ENCODE data around the gene GTF2A2. TPM values are rescaled to one million over a fixed set of nuclear protein-coding genes. Genes with fewer than 3 reads are reported as not detected.

GTF2A2 gene
- polyA plus RNA-seq, 1 experiment = 10.8 TPM

GRCh38 chr15:59680346-59680745 lies 23.0 kb upstream of the GTF2A2 start:
- ChIA-PET POLR2A (no interaction called here), CTCF (interaction anchor here (1.0 to 1.3 kb wide), 3 partner anchors 10 to 20 kb away, joined by 3 to 4 read pairs (median 4); no protein-coding TSS in a partner anchor)
- Histone ChIP-seq H3K36me3 (ENCODE audit: control insufficient read depth, insufficient read depth, low read length) (peaks cover 13% of the 10 kb centered on the region), H3K27me3 (ENCODE audit: control insufficient read depth, insufficient read depth, low read length) (no peaks in the 10 kb centered on the region), H3K4me3 (ENCODE audit: low read depth, low read length) (no peak overlapping the region)
- no peak for TF ChIP-seq CTCF (IDR thresholded peaks at IDR 0.05; ENCODE audit: insufficient read depth, low read depth, low read length)
- DNase-seq (ENCODE audit: low read depth) = no peak

GRCh38 chr15:59678620-59679019 lies 21.3 kb upstream of the GTF2A2 start:
- Histone ChIP-seq H3K4me3 (ENCODE audit: low read depth, low read length) (no peak overlapping the region), H3K36me3 (ENCODE audit: control insufficient read depth, insufficient read depth, low read length) (peaks cover 13% of the 10 kb centered on the region), H3K27me3 (ENCODE audit: control insufficient read depth, insufficient read depth, low read length) (no peaks in the 10 kb centered on the region)
- ChIA-PET POLR2A (no interaction called here), CTCF (no interaction called here)
- no peak for TF ChIP-seq CTCF (IDR thresholded peaks at IDR 0.05; ENCODE audit: insufficient read depth, low read depth, low read length)
- no peak for DNase-seq (ENCODE audit: low read depth)

GRCh38 chr15:59678172-59678571 lies 20.9 kb upstream of the GTF2A2 start:
- CTCF ChIA-PET = no interaction called here
- Histone ChIP-seq H3K27me3 (ENCODE audit: control insufficient read depth, insufficient read depth, low read length) (no peaks in the 10 kb centered on the region), H3K36me3 (ENCODE audit: control insufficient read depth, insufficient read depth, low read length) (peaks cover 13% of the 10 kb centered on the region), H3K4me3 (ENCODE audit: low read depth, low read length) (no peak overlapping the region)
- TF ChIP-seq CTCF (IDR thresholded peaks at IDR 0.05; ENCODE audit: insufficient read depth, low read depth, low read length) = no peak
- POLR2A ChIA-PET = no interaction called here
- DNase-seq (ENCODE audit: low read depth) = no peak

GRCh38 chr15:59676565-59676964 lies 19.2 kb upstream of the GTF2A2 start:
- H3K27me3 ChIP-seq (ENCODE audit: control insufficient read depth, insufficient read depth, low read length) = no peaks in the 10 kb centered on the region
- no peak overlapping the region for H3K4me3 ChIP-seq (ENCODE audit: low read depth, low read length)
- CTCF ChIA-PET = no interaction called here
- no peak for TF ChIP-seq CTCF (IDR thresholded peaks at IDR 0.05; ENCODE audit: insufficient read depth, low read depth, low read length)
- POLR2A ChIA-PET = no interaction called here
- DNase-seq (ENCODE audit: low read depth) = no peak
- peaks cover 16% of the 10 kb centered on the region for H3K36me3 ChIP-seq (ENCODE audit: control insufficient read depth, insufficient read depth, low read length)

- no peaks in the 10 kb centered on the region for H3K27me3 ChIP-seq (ENCODE audit: control insufficient read depth, insufficient read depth, low read length)
- DNase-seq (ENCODE audit: low read depth) = no peak
- ChIA-PET CTCF (no interaction called here), POLR2A (no interaction called here)
- no peak overlapping the region for H3K4me3 ChIP-seq (ENCODE audit: low read depth, low read length)
- TF ChIP-seq CTCF (IDR thresholded peaks at IDR 0.05; ENCODE audit: insufficient read depth, low read depth, low read length) = no peak
- peaks cover 13% of the 10 kb centered on the region for H3K36me3 ChIP-seq (ENCODE audit: control insufficient read depth, insufficient read depth, low read length)
Observed at GRCh38 chr15:59674361-59674877, 17.1 kb upstream of the GTF2A2 start.

Measured in BJ (cell line).